H9 (cell line): ENCODE data around the gene PNKD. TPM values are rescaled to one million over a fixed set of nuclear protein-coding genes. Genes with fewer than 3 reads are reported as not detected.

ENCODE experiments used
- DNase-seq: peaks from one replicate; pipeline ENCODE4 v3.0.0-alpha.2; 2017
- H2AFZ ChIP-seq: one replicate; pipeline ENCODE4 v1.6.1; 2013; ENCODE audit warnings: mild to moderate bottlenecking, low read length, control low read depth, moderate library complexity
- H2AK5ac ChIP-seq: 2 replicates; pipeline ENCODE4 v1.6.1; 2013; ENCODE audit warnings: low read length, control low read depth, mixed read lengths; ENCODE audit not compliant: insufficient read length
- H2BK120ac ChIP-seq: one replicate; pipeline ENCODE4 v1.6.1; 2013; ENCODE audit warnings: low read depth, mild to moderate bottlenecking, low read length, control low read depth, inconsistent platforms; ENCODE audit not compliant: poor library complexity, severe bottlenecking
- H2BK12ac ChIP-seq: 2 replicates; pipeline ENCODE4 v1.6.1; 2013; ENCODE audit warnings: low read length, control low read depth, mixed read lengths, low read depth; ENCODE audit not compliant: insufficient read length
- H2BK15ac ChIP-seq: 2 replicates; pipeline ENCODE4 v1.6.1; 2013; ENCODE audit warnings: low read depth, low read length, control low read depth
- H2BK20ac ChIP-seq: one replicate; pipeline ENCODE4 v1.6.1; 2013; ENCODE audit warnings: low read depth, mild to moderate bottlenecking, low read length, control low read depth, inconsistent platforms; ENCODE audit not compliant: poor library complexity, severe bottlenecking
- H2BK5ac ChIP-seq: 2 replicates; pipeline ENCODE4 v1.6.1; 2013; ENCODE audit warnings: low read length, control low read depth, mixed read lengths; ENCODE audit not compliant: insufficient read length
- H3K14ac ChIP-seq: 2 replicates; pipeline ENCODE4 v1.6.1; 2013; ENCODE audit warnings: low read length, control low read depth; ENCODE audit not compliant: insufficient read depth
- H3K18ac ChIP-seq: 2 replicates; pipeline ENCODE4 v1.6.1; 2013; ENCODE audit warnings: low read depth, mild to moderate bottlenecking, mixed read lengths, low read length, control low read depth; ENCODE audit not compliant: insufficient read length
- H3K23ac ChIP-seq: 2 replicates; pipeline ENCODE4 v1.6.1; 2013; ENCODE audit warnings: low read length, control low read depth, mixed read lengths, low read depth; ENCODE audit not compliant: insufficient read length
- H3K23me2 ChIP-seq: 2 replicates; pipeline ENCODE4 v1.6.1; 2013; ENCODE audit warnings: low read depth, mild to moderate bottlenecking, mixed read lengths, low read length, control low read depth; ENCODE audit not compliant: insufficient read length, poor library complexity, severe bottlenecking
- H3K27ac ChIP-seq: 2 replicates; pipeline ENCODE4 v1.5.1; 2013; ENCODE audit warnings: low read length, control low read depth, mixed read lengths, low read depth; ENCODE audit not compliant: insufficient read length
- H3K27me3 ChIP-seq: 2 replicates; pipeline ENCODE4 v1.6.1; 2013; ENCODE audit warnings: low read length, control low read depth, inconsistent platforms; ENCODE audit not compliant: insufficient read depth
- H3K4ac ChIP-seq: 2 replicates; pipeline ENCODE4 v1.6.1; 2013; ENCODE audit warnings: low read depth, mild to moderate bottlenecking, control low read depth, inconsistent platforms, low read length, moderate library complexity
- H3K4me1 ChIP-seq: 2 replicates; pipeline ENCODE4 v1.6.1; 2013; ENCODE audit warnings: low read length, control low read depth, inconsistent platforms; ENCODE audit not compliant: insufficient read depth
- H3K4me2 ChIP-seq: 2 replicates; pipeline ENCODE4 v1.6.1; 2013; ENCODE audit warnings: low read length, control low read depth, mixed read lengths; ENCODE audit not compliant: insufficient read length, insufficient read depth
- H3K56ac ChIP-seq: 2 replicates; pipeline ENCODE4 v1.6.1; 2013; ENCODE audit warnings: low read depth, mild to moderate bottlenecking, mixed read lengths, low read length, control low read depth; ENCODE audit not compliant: insufficient read length
- H3K79me1 ChIP-seq: 2 replicates; pipeline ENCODE4 v1.6.1; 2013; ENCODE audit warnings: low read depth, mild to moderate bottlenecking, moderate library complexity, low read length, control low read depth, inconsistent platforms; ENCODE audit not compliant: insufficient read depth, poor library complexity, severe bottlenecking
- H3K79me2 ChIP-seq: 2 replicates; pipeline ENCODE4 v1.6.1; 2013; ENCODE audit warnings: low read length, control low read depth, inconsistent platforms; ENCODE audit not compliant: insufficient read depth
- H3K9ac ChIP-seq: 2 replicates; pipeline ENCODE4 v1.6.1; 2013; ENCODE audit warnings: low read length, control low read depth, mixed read lengths; ENCODE audit not compliant: insufficient read length; ENCODE audit errors: extremely low read depth
- H3K9me3 ChIP-seq: one replicate; pipeline ENCODE4 v1.6.1; 2013; ENCODE audit warnings: low read depth, low read length, inconsistent platforms; ENCODE audit not compliant: control insufficient read depth
- H3T11ph ChIP-seq: one replicate; pipeline ENCODE4 v1.6.1; 2013; ENCODE audit warnings: mild to moderate bottlenecking, low read length, control low read depth, inconsistent platforms
- H4K20me1 ChIP-seq: one replicate; pipeline ENCODE4 v1.6.1; 2013; ENCODE audit not compliant: control insufficient read depth, insufficient read length, insufficient read depth
- H4K5ac ChIP-seq: 2 replicates; pipeline ENCODE4 v1.6.1; 2013; ENCODE audit warnings: low read depth, mild to moderate bottlenecking, mixed read lengths, low read length, control low read depth; ENCODE audit not compliant: insufficient read length
- H4K8ac ChIP-seq: replicated peaks from 2 replicates; pipeline ENCODE4 v1.6.1; 2013; ENCODE audit warnings: low read length, control low read depth, mixed read lengths, low read depth; ENCODE audit not compliant: insufficient read length
- H4K91ac ChIP-seq: 2 replicates; pipeline ENCODE4 v1.6.1; 2013; ENCODE audit warnings: low read depth, mild to moderate bottlenecking, moderate library complexity, mixed read lengths, low read length, control low read depth; ENCODE audit not compliant: insufficient read length
- H3K27ac Mint-ChIP-seq, 3 experiments: 2 replicates in 2 of 3; 3 replicates in 1 of 3; pipeline ENCODE4 v1.8.0; 2020 to 2021; ENCODE audit warnings: mixed read lengths in 3 of 3, mild to moderate bottlenecking in 1 of 3, moderate library complexity in 1 of 3
- H3K27me3 Mint-ChIP-seq: 2 replicates; pipeline ENCODE4 v1.8.0; 2021; ENCODE audit warnings: low read depth, mild to moderate bottlenecking, moderate library complexity, mixed read lengths
- H3K36me3 Mint-ChIP-seq, 3 experiments: 2 replicates in 2 of 3; 3 replicates in 1 of 3; pipeline ENCODE4 v1.8.0; 2020 to 2021; ENCODE audit warnings: low read depth in 3 of 3, mixed read lengths in 3 of 3; ENCODE audit not compliant: insufficient read depth in 1 of 3
- H3K4me1 Mint-ChIP-seq, 2 experiments: 2 replicates each; pipeline ENCODE4 v1.8.0; 2020; ENCODE audit warnings: mixed read lengths in 2 of 2
- H3K4me3 Mint-ChIP-seq, 2 experiments: 2 replicates in 1 of 2; 3 replicates in 1 of 2; pipeline ENCODE4 v1.8.0; 2020 to 2021; ENCODE audit warnings: mild to moderate bottlenecking in 2 of 2, mixed read lengths in 2 of 2, moderate library complexity in 1 of 2
- H3K9me3 Mint-ChIP-seq, 2 experiments: 2 replicates in 1 of 2; 3 replicates in 1 of 2; pipeline ENCODE4 v1.8.0; 2020; ENCODE audit warnings: mild to moderate bottlenecking in 2 of 2, mixed read lengths in 2 of 2, moderate library complexity in 1 of 2
- WGBS: extraction: QIAGEN DNeasy Blood & Tissue Kit; methylation state at CpG from one replicate; pipeline ENCODE4 v1.1.7; 2013; ENCODE audit warnings: missing lambda C conversion rate, low lambda C conversion rate, mixed read lengths; ENCODE audit not compliant: insufficient read length; ENCODE audit errors: extremely low coverage; 5-methylcytosine and 5-hydroxymethylcytosine counted together
- total RNA-seq: library from RNA; stranded (reverse); gene quantifications from 2 replicates; pipeline ENCODE4 v1.2.1, GENCODE V29; 2021
- TF ChIP-seq, protein P1 (sequence below): fragments of 200-600 bp; sonication (generic); conservative IDR thresholded peaks from 3 replicates; pipeline ENCODE4 v1.8.0; 2021; ENCODE audit warnings: antibody characterized with exemption, mild to moderate bottlenecking

The PNKD gene
- total RNA-seq, 1 experiment from 2014 or later = 31.6 TPM

DNA sequence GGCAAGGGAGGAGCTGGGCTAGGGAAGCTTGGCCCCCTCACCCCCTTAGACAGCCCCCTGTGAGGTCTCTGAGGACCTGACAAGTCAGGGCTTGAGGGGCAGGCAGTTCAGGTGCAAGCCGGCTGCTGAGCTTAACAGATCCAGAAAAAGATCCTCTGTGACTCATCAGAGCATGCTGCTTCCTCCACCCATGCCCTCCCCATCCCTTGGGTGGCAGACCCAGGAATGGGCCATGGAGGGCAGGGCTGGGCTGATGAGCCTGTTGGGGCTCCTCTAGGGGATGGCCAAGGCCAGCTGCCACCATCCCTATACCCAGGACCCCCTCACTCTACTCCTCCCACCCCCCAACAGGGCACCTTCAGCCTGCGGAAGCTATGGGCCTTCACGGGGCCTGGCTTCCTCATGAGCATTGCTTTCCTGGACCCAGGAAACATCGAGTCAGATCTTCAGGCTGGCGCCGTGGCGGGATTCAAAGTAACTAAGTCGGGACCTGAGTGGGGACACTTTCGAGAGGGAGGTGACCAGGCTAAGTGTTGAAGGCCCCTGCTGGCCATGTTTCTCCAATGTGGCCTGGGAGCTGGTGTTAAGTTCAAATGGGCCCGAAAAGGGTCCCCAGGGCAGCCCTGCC is 113.7 kb downstream of the PNKD start:
- no peak overlapping the region for H3T11ph ChIP-seq
- H3K79me2 ChIP-seq = no peaks in the 10 kb centered on the region
- no peak overlapping the region for H2BK5ac ChIP-seq
- H2BK20ac ChIP-seq = no peak overlapping the region
- WGBS = no CpG with 5 or more reads among the region's 10 CpGs
- H3K79me1 ChIP-seq = no peaks in the 10 kb centered on the region
- Mint-ChIP-seq H3K4me1 (peaks cover 5 to 11% of the 10 kb centered on the region in 2 experiments; a peak in 3 of 4 replicates), H3K9me3 (no peaks in the 10 kb centered on the region), H3K27me3 (peaks cover 54% of the 10 kb centered on the region), H3K36me3 (no peaks in the 10 kb centered on the region), H3K27ac (no peak overlapping the region), H3K4me3 (no peak overlapping the region)
- peaks cover 2% of the 10 kb centered on the region; the same call in 1 of the 2 replicates for H3K27me3 ChIP-seq
- H4K8ac ChIP-seq = no peak overlapping the region
- H2BK120ac ChIP-seq = no peak overlapping the region
- H4K91ac ChIP-seq = no peak overlapping the region
- H3K9ac ChIP-seq = no peak overlapping the region
- H3K4me2 ChIP-seq = no peak overlapping the region
- H3K18ac ChIP-seq = no peak overlapping the region
- H3K4me1 ChIP-seq = no peaks in the 10 kb centered on the region
- H2AFZ ChIP-seq = no peak overlapping the region
- peaks cover 6% of the 10 kb centered on the region for H3K23me2 ChIP-seq
- H2BK12ac ChIP-seq = no peak overlapping the region
- no peak overlapping the region for H3K23ac ChIP-seq
- no peak overlapping the region for H3K4ac ChIP-seq
- DNase-seq = no peak
- TF ChIP-seq, protein P1, sequence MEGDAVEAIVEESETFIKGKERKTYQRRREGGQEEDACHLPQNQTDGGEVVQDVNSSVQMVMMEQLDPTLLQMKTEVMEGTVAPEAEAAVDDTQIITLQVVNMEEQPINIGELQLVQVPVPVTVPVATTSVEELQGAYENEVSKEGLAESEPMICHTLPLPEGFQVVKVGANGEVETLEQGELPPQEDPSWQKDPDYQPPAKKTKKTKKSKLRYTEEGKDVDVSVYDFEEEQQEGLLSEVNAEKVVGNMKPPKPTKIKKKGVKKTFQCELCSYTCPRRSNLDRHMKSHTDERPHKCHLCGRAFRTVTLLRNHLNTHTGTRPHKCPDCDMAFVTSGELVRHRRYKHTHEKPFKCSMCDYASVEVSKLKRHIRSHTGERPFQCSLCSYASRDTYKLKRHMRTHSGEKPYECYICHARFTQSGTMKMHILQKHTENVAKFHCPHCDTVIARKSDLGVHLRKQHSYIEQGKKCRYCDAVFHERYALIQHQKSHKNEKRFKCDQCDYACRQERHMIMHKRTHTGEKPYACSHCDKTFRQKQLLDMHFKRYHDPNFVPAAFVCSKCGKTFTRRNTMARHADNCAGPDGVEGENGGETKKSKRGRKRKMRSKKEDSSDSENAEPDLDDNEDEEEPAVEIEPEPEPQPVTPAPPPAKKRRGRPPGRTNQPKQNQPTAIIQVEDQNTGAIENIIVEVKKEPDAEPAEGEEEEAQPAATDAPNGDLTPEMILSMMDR = no peak
- no peaks in the 10 kb centered on the region for H3K9me3 ChIP-seq
- H2AK5ac ChIP-seq = no peak overlapping the region
- no peak overlapping the region for H2BK15ac ChIP-seq
- H4K5ac ChIP-seq = no peak overlapping the region
- no peaks in the 10 kb centered on the region for H4K20me1 ChIP-seq
- H3K27ac ChIP-seq = no peak overlapping the region
- H3K14ac ChIP-seq = no peak overlapping the region; the same call in 1 of the 2 replicates
- H3K56ac ChIP-seq = no peak overlapping the region
